Measurements from ENCODE around the gene LYST.

DNA sequence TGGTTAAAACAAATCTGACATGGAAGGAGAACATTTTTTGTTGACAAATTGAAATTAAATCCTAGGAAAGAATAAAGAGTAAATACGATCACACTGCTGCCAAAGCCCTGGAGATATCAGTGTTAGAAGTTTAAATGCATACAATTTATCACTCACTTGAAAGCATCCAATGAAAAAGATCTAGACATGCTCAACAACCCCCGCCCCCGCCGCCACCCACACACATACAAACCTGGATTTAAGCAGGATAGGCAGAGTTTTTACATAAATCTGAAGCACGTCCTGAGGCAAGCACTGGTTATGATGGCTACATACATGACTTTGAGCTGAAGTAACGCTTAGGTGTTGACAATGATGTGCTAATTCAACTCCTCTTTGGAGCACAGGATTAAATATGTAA, 58.5 kb downstream of the LYST start:
- TF ChIP-seq POLR2AphosphoS5 (IDR thresholded peaks at IDR 0.05) (no peak), MXI1 (conservative IDR thresholded peaks at IDR 0.05; ENCODE audit: poor library complexity, severe bottlenecking) (no peak), RAD21 (conservative IDR thresholded peaks at IDR 0.05) (no peak), TAF1 (IDR thresholded peaks at IDR 0.05; ENCODE audit: low read depth) (no peak)
- TF ChIP-seq, protein P1, sequence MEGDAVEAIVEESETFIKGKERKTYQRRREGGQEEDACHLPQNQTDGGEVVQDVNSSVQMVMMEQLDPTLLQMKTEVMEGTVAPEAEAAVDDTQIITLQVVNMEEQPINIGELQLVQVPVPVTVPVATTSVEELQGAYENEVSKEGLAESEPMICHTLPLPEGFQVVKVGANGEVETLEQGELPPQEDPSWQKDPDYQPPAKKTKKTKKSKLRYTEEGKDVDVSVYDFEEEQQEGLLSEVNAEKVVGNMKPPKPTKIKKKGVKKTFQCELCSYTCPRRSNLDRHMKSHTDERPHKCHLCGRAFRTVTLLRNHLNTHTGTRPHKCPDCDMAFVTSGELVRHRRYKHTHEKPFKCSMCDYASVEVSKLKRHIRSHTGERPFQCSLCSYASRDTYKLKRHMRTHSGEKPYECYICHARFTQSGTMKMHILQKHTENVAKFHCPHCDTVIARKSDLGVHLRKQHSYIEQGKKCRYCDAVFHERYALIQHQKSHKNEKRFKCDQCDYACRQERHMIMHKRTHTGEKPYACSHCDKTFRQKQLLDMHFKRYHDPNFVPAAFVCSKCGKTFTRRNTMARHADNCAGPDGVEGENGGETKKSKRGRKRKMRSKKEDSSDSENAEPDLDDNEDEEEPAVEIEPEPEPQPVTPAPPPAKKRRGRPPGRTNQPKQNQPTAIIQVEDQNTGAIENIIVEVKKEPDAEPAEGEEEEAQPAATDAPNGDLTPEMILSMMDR (IDR thresholded peaks at IDR 0.05; ENCODE audit: poor library complexity, severe bottlenecking): no peak

Data from neural cell (in vitro differentiated cells).